GM12878 (cell line): ENCODE results near the gene FBXO15. TPM values are rescaled to one million over a fixed set of nuclear protein-coding genes. Genes with fewer than 3 reads are reported as not detected.

Experiments
- ATAC-seq: fragments of 200-7000 bp; cut with Tn5 transposase; 3 replicates; pipeline ENCODE4 v1.9.1; 2020; ENCODE audit warnings: mild to moderate bottlenecking, moderate library complexity
- BruUV-seq: library from RNA; stranded (reverse); fragments of 400-500 nt; replicated peaks from 2 replicates; lab custom pipeline; 2021; lab: Mats Ljungman, UMichigan
- CTCF ChIA-PET: fragments of 300-600 bp; sonication (Branson Sonifier 250); formaldehyde crosslinking; extraction: SDS; loops from one replicate; lab custom pipeline; 2021; ENCODE audit warnings: inconsistent platforms; lab: Yijun Ruan, JAX
- POLR2A ChIA-PET: fragments of 350-600 bp; formaldehyde crosslinking; extraction: SDS; loops from one replicate; lab custom pipeline; 2021; ENCODE audit warnings: inconsistent platforms; lab: Charles Lee
- RAD21 ChIA-PET: fragments of 300-600 bp; sonication (Branson Sonifier 250); formaldehyde crosslinking; loops from one replicate; lab custom pipeline; 2023; ENCODE audit warnings: antibody characterized with exemption; ENCODE audit not compliant: unreplicated experiment; lab: Charles Lee
- SMC1A ChIA-PET: fragments of 300-600 bp; sonication (Branson Sonifier 250); formaldehyde crosslinking; loops from one replicate; lab custom pipeline; 2023; ENCODE audit not compliant: unreplicated experiment, uncharacterized antibody; lab: Charles Lee
- DNase-seq: peaks from one replicate; pipeline ENCODE4 v3.0.0-alpha.2; 2011; ENCODE audit warnings: low read depth, low spot score
- FAIRE-seq: peaks from 3 replicates; lab custom pipeline; 2011; peaks lifted over from hg19 to GRCh38; lab: Jason Lieb, UNC
- H2AFZ ChIP-seq: 2 replicates; pipeline ENCODE4 v1.6.0; 2011; ENCODE audit warnings: low read depth, low read length, control low read depth; ENCODE audit not compliant: control insufficient read depth
- H3K27ac ChIP-seq: 2 replicates; pipeline ENCODE4 v1.5.1; 2011; ENCODE audit warnings: control low read depth; ENCODE audit not compliant: control insufficient read depth, insufficient read depth
- H3K27me3 ChIP-seq, 2 experiments: replicated peaks in 1 of 2; 2 replicates each; pipeline versions ENCODE4 v1.6.0 to v1.6.1; 2011; ENCODE audit warnings: low read length in 1 of 2; ENCODE audit not compliant: control insufficient read depth in 2 of 2, insufficient read depth in 2 of 2
- H3K36me3 ChIP-seq, 2 experiments: 2 replicates each; pipeline ENCODE4 v1.5.1; 2011; ENCODE audit warnings: low read length in 1 of 2; ENCODE audit not compliant: control insufficient read depth in 2 of 2, insufficient read depth in 2 of 2
- H3K4me1 ChIP-seq: 2 replicates; pipeline ENCODE4 v1.6.1; 2011; ENCODE audit warnings: mild to moderate bottlenecking, low read length, moderate library complexity, mixed read lengths; ENCODE audit not compliant: control insufficient read depth, insufficient read depth
- H3K4me2 ChIP-seq: 2 replicates; pipeline ENCODE4 v1.6.0; 2011; ENCODE audit warnings: control low read depth; ENCODE audit not compliant: control insufficient read depth, insufficient read depth
- H3K4me3 ChIP-seq: fragments of 200-600 bp; sonication (generic); 2 replicates; pipeline ENCODE4 v1.5.1; 2016
- H3K79me2 ChIP-seq: 2 replicates; pipeline ENCODE4 v1.6.0; 2011; ENCODE audit warnings: low read length; ENCODE audit not compliant: control insufficient read depth, insufficient read depth
- H3K9ac ChIP-seq: 2 replicates; pipeline ENCODE4 v1.8.0; 2011; ENCODE audit warnings: low read length, control low read depth, mixed read lengths; ENCODE audit not compliant: control insufficient read depth, insufficient read depth
- H3K9me3 ChIP-seq: replicated peaks from 3 replicates; pipeline ENCODE4 v1.5.1; 2011; ENCODE audit warnings: mild to moderate bottlenecking, low read length; ENCODE audit not compliant: control insufficient read depth, insufficient read depth
- H4K20me1 ChIP-seq: 2 replicates; pipeline ENCODE4 v1.6.0; 2011; ENCODE audit not compliant: control insufficient read depth, insufficient read depth
- ATF7 ChIP-seq: fragments of 450-650 bp; IDR thresholded peaks from 2 replicates; pipeline ENCODE4 v1.6.1; 2016; ENCODE audit warnings: low read depth, mild to moderate bottlenecking
- BMI1 ChIP-seq: fragments of 450-650 bp; IDR thresholded peaks from 2 replicates; pipeline ENCODE4 v1.6.1; 2016; ENCODE audit warnings: mild to moderate bottlenecking, moderate library complexity, borderline replicate concordance
- GABPA ChIP-seq: IDR thresholded peaks from 2 replicates; pipeline ENCODE4 v1.6.1; 2014; ENCODE audit warnings: antibody characterized with exemption, low read depth, mild to moderate bottlenecking, inconsistent platforms
- GATAD2B ChIP-seq: fragments of 450-650 bp; conservative IDR thresholded peaks from 2 replicates; pipeline ENCODE4 v1.6.1; 2017; ENCODE audit warnings: low read depth, mild to moderate bottlenecking, moderate library complexity
- KDM1A ChIP-seq: fragments of 200-600 bp; sonication (generic); IDR thresholded peaks from 2 replicates; pipeline ENCODE4 v1.6.1; 2016; ENCODE audit warnings: borderline replicate concordance
- NFXL1 ChIP-seq: fragments of 450-650 bp; IDR thresholded peaks from 2 replicates; pipeline ENCODE4 v1.6.1; 2017; ENCODE audit warnings: antibody characterized with exemption, mild to moderate bottlenecking, borderline replicate concordance
- NFYA ChIP-seq: IDR thresholded peaks from 2 replicates; pipeline ENCODE4 v1.6.1; 2011; ENCODE audit warnings: low read depth, mild to moderate bottlenecking, low read length, improper control_type of control experiment, borderline replicate concordance
- NR2C1 ChIP-seq: fragments of 450-650 bp; IDR thresholded peaks from 2 replicates; pipeline ENCODE4 v1.6.1; 2017; ENCODE audit warnings: antibody characterized with exemption, mild to moderate bottlenecking, moderate library complexity
- POU2F2 ChIP-seq: IDR thresholded peaks from 3 replicates; pipeline ENCODE4 v1.6.1; 2011; ENCODE audit warnings: low read depth, mild to moderate bottlenecking, low read length, borderline replicate concordance
- RAD51 ChIP-seq: fragments of 450-650 bp; IDR thresholded peaks from 2 replicates; pipeline ENCODE4 v1.6.1; 2016; ENCODE audit warnings: moderate library complexity, mild to moderate bottlenecking, inconsistent platforms
- SMARCA5 ChIP-seq: fragments of 450-650 bp; IDR thresholded peaks from 2 replicates; pipeline ENCODE4 v1.6.1; 2017; ENCODE audit warnings: mild to moderate bottlenecking
- WGBS: methylation state at CpG from one replicate; pipeline ENCODE4 v1.1.6; 2016; ENCODE audit warnings: low lambda C conversion rate; ENCODE audit not compliant: insufficient replicate concordance, insufficient coverage; ENCODE audit errors: missing lambda C conversion rate; 5-methylcytosine and 5-hydroxymethylcytosine counted together
- in situ Hi-C: fragments of 300-500 bp; cut with MboI; formaldehyde crosslinking; loops from 9 replicates; pipeline ENCODE4 v1.14.3; 2018; ENCODE audit warnings: mixed read lengths
- intact Hi-C: fragments of 100-400 bp; cut with micrococcal nuclease; formaldehyde crosslinking; loops from one replicate; pipeline ENCODE4 v1.14.2; 2022; ENCODE audit not compliant: unreplicated experiment
- polyA plus RNA-seq, 11 experiments: library from polyadenylated mRNA; depleted of rRNA in 4 of 11; unstranded in 6 of 11; stranded (reverse) in 5 of 11; fragments of >200 nt; fragmentation: Nextera tagmentation in 4 of 11; fragmentation: Illumina TruSeq in 1 of 11; extraction: Ambion mirVana in 4 of 11; extraction: Trizol in 1 of 11; gene quantifications; 1 replicate in 1 of 11; 2 replicates in 10 of 11; pipeline versions ENCODE4 v1.2.1 to v1.2.3, GENCODE V29; 2011 to 2016; ENCODE audit warnings: inconsistent platforms in 2 of 11, missing spikeins in 2 of 11, low read depth in 1 of 11
- total RNA-seq, 4 experiments: library from RNA; depleted of rRNA in 3 of 4; stranded (reverse); fragments of >200 nt in 3 of 4; fragmentation: Illumina TruSeq in 1 of 4; extraction: Trizol in 1 of 4; gene quantifications; 2 replicates each; pipeline versions ENCODE4 v1.2.1 to v1.2.3, GENCODE V29; 2013 to 2021
- TF ChIP-seq, protein P1 (sequence below): IDR thresholded peaks from 2 replicates; pipeline ENCODE4 v1.6.1; 2012; ENCODE audit warnings: mild to moderate bottlenecking, low read depth, low read length
- TF ChIP-seq, protein P2 (sequence below): fragments of 450-650 bp; IDR thresholded peaks from 2 replicates; pipeline ENCODE4 v1.6.1; 2014; ENCODE audit warnings: mild to moderate bottlenecking
- TF ChIP-seq, protein P3 (sequence below), 3 experiments: IDR thresholded peaks in 2 of 3; conservative IDR thresholded peaks in 1 of 3; 2 replicates each; pipeline ENCODE4 v1.5.1; 2011; ENCODE audit warnings: low read depth in 3 of 3, low read length in 3 of 3, mild to moderate bottlenecking in 3 of 3, control low read depth in 2 of 3, moderate library complexity in 2 of 3, inconsistent platforms in 1 of 3, mixed read lengths in 1 of 3; ENCODE audit not compliant: control insufficient read depth in 2 of 3, insufficient read depth in 1 of 3; ENCODE audit errors: extremely low read depth in 1 of 3
- TF ChIP-seq, protein P4 (sequence below): fragments of 450-650 bp; formaldehyde crosslinking; IDR thresholded peaks from 2 replicates; pipeline ENCODE4 v1.4.0; 2022; ENCODE audit warnings: mild to moderate bottlenecking, moderate library complexity

Gene FBXO15
- total and polyA plus RNA-seq, 10 of the 15 experiments (the other 5 are each of a cell fraction or from before 2014, with no cell fraction given), result 0.06 to 0.90 (median 0.22) TPM; not detected in 3

DNA sequence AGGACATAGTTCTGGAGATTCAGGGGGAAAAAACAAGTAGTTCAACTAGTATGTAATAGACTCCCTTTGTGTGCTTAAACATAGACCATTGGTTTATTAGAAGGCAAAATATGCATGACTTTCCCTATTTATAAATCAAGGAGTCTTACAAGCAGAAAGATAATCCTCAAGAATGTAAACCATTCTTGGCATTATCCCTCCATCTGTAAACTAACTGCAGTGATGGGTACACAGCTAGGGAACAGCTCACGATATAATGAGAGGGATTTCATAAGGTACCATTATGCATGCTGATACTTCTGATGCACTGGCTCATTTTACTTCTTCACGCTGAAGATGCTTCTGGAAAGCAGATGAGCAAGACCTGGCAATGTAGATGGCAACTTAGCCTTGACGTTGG lies 878 bp downstream of the FBXO15 start:
- ChIA-PET SMC1A (no interaction called here), POLR2A (no interaction called here), RAD21 (no interaction called here), CTCF (no interaction called here)
- peaks cover 34% of the 10 kb centered on the region for H3K79me2 ChIP-seq
- H3K4me2 ChIP-seq, result peak overlapping the region; percentile 95; the same call in 1 of the 2 replicates
- TF ChIP-seq NR2C1 (no peak), POU2F2 (no peak), NFXL1 (no peak), ATF7 (no peak), KDM1A (no peak), SMARCA5 (no peak), NFYA (no peak), GATAD2B (no peak), RAD51 (no peak), GABPA (no peak), BMI1 (no peak)
- TF ChIP-seq, protein P1, sequence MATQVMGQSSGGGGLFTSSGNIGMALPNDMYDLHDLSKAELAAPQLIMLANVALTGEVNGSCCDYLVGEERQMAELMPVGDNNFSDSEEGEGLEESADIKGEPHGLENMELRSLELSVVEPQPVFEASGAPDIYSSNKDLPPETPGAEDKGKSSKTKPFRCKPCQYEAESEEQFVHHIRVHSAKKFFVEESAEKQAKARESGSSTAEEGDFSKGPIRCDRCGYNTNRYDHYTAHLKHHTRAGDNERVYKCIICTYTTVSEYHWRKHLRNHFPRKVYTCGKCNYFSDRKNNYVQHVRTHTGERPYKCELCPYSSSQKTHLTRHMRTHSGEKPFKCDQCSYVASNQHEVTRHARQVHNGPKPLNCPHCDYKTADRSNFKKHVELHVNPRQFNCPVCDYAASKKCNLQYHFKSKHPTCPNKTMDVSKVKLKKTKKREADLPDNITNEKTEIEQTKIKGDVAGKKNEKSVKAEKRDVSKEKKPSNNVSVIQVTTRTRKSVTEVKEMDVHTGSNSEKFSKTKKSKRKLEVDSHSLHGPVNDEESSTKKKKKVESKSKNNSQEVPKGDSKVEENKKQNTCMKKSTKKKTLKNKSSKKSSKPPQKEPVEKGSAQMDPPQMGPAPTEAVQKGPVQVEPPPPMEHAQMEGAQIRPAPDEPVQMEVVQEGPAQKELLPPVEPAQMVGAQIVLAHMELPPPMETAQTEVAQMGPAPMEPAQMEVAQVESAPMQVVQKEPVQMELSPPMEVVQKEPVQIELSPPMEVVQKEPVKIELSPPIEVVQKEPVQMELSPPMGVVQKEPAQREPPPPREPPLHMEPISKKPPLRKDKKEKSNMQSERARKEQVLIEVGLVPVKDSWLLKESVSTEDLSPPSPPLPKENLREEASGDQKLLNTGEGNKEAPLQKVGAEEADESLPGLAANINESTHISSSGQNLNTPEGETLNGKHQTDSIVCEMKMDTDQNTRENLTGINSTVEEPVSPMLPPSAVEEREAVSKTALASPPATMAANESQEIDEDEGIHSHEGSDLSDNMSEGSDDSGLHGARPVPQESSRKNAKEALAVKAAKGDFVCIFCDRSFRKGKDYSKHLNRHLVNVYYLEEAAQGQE, result no peak
- TF ChIP-seq, protein P2, sequence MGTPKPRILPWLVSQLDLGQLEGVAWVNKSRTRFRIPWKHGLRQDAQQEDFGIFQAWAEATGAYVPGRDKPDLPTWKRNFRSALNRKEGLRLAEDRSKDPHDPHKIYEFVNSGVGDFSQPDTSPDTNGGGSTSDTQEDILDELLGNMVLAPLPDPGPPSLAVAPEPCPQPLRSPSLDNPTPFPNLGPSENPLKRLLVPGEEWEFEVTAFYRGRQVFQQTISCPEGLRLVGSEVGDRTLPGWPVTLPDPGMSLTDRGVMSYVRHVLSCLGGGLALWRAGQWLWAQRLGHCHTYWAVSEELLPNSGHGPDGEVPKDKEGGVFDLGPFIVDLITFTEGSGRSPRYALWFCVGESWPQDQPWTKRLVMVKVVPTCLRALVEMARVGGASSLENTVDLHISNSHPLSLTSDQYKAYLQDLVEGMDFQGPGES, result no peak
- TF ChIP-seq, protein P3, sequence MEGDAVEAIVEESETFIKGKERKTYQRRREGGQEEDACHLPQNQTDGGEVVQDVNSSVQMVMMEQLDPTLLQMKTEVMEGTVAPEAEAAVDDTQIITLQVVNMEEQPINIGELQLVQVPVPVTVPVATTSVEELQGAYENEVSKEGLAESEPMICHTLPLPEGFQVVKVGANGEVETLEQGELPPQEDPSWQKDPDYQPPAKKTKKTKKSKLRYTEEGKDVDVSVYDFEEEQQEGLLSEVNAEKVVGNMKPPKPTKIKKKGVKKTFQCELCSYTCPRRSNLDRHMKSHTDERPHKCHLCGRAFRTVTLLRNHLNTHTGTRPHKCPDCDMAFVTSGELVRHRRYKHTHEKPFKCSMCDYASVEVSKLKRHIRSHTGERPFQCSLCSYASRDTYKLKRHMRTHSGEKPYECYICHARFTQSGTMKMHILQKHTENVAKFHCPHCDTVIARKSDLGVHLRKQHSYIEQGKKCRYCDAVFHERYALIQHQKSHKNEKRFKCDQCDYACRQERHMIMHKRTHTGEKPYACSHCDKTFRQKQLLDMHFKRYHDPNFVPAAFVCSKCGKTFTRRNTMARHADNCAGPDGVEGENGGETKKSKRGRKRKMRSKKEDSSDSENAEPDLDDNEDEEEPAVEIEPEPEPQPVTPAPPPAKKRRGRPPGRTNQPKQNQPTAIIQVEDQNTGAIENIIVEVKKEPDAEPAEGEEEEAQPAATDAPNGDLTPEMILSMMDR (IDR thresholded peaks at IDR 0.05 in 2 of 3, conservative IDR thresholded peaks at IDR 0.05 in 1 of 3; ENCODE audit: control insufficient read depth in 2 of 3, extremely low read depth in 1 of 3, insufficient read depth in 1 of 3, low read depth in 3 of 3, low read length in 3 of 3), result no peak
- TF ChIP-seq, protein P4, sequence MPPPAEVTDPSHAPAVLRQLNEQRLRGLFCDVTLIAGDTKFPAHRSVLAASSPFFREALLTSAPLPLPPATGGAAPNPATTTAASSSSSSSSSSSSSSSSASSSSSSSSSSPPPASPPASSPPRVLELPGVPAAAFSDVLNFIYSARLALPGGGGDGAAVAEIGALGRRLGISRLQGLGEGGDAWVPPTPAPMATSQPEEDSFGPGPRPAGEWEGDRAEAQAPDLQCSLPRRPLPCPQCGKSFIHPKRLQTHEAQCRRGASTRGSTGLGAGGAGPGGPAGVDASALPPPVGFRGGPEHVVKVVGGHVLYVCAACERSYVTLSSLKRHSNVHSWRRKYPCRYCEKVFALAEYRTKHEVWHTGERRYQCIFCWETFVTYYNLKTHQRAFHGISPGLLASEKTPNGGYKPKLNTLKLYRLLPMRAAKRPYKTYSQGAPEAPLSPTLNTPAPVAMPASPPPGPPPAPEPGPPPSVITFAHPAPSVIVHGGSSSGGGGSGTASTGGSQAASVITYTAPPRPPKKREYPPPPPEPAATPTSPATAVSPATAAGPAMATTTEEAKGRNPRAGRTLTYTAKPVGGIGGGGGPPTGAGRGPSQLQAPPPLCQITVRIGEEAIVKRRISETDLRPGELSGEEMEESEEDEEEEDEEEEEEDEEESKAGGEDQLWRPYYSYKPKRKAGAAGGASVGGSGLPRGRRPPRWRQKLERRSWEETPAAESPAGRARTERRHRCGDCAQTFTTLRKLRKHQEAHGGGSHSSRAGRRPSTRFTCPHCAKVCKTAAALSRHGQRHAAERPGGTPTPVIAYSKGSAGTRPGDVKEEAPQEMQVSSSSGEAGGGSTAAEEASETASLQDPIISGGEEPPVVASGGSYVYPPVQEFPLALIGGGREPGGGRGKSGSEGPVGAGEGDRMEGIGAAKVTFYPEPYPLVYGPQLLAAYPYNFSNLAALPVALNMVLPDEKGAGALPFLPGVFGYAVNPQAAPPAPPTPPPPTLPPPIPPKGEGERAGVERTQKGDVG (CRISPR knock-in tag), result no peak
- ATAC-seq (no peak), FAIRE-seq (no peak), DNase-seq (no peak)
- in situ Hi-C loops, result no loop called here
- H3K27me3 ChIP-seq, result no peaks in the 10 kb centered on the region
- intact Hi-C loops, result loop anchor here (5.0 kb wide), 2 partner anchors 351 to 1061 kb away; partner anchors contain the start of genes CNDP2 and PTGR3
- H2AFZ ChIP-seq, result peak overlapping the region; percentile 96
- H3K9me3 ChIP-seq, result no peaks in the 10 kb centered on the region
- H3K27ac ChIP-seq, result no peak overlapping the region
- no peak overlapping the region for H3K4me3 ChIP-seq
- no peaks in the 10 kb centered on the region for H4K20me1 ChIP-seq
- no peaks in the 10 kb centered on the region for H3K36me3 ChIP-seq
- peaks cover 6% of the 10 kb centered on the region; the same call in 1 of the 2 replicates for H3K4me1 ChIP-seq
- WGBS, result 51% methylated on average over 3 of the region's 3 CpGs
- no peak overlapping the region for H3K9ac ChIP-seq
- BruUV-seq, result no TSS peak
